GM12892 (cell line): ENCODE results near the gene CHST11.

Source experiments
- POLR2AphosphoS5 ChIP-seq: IDR thresholded peaks from 2 replicates; pipeline ENCODE4 v1.6.1; 2011; ENCODE audit warnings: low read depth, low read length, control low read depth
- TAF1 ChIP-seq: IDR thresholded peaks from 2 replicates; pipeline ENCODE4 v1.6.1; 2011; ENCODE audit warnings: low read depth, mild to moderate bottlenecking, control low read depth, low read length, borderline replicate concordance

DNA sequence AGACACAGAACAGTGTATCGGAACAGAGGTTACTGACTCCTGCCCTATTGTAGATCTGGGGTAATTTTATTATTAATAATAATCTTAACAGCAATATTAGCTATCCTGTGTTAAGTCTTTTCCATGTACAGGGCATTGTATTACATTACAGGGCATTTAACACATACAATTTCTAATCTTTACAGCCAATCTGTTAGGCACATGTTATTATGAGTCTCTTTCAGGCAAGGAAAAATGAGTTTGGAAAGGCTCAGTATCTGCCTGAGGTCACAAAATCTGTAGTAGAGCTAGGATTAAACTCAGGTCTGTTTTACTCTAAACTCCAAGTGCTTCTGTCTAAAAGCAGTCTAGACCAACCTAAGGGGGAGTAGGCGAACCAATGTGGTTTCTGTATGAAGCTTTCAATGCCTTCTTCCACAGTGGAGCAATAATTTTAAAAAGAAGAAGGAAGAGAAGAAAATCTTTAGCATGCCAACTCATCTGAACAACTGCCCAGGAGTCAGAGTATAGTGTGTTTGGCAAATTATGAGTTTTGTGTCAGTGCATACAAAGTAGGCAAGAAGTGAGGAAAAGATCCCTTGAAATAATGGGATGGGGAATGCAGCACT, 192.6 kb downstream of the CHST11 start:
- TF ChIP-seq TAF1 = no peak
- TF ChIP-seq POLR2AphosphoS5 = no peak
